Astrocyte of the cerebellum (primary cell): ENCODE results near the gene RTP5.

Experiments
- DNase-seq: peaks from one replicate; pipeline ENCODE4 v3.0.0-alpha.2; 2011; ENCODE audit warnings: low read depth
- H3K4me3 ChIP-seq: 2 replicates; pipeline ENCODE4 v1.5.1; 2011; ENCODE audit warnings: mild to moderate bottlenecking, low read depth, low read length, moderate library complexity
- in situ Hi-C: cut with HindIII; loops from 2 replicates; pipeline ENCODE4 v1.10.0; 2017; ENCODE audit warnings: low sequenced_read_pairs
- TF ChIP-seq, protein P1 (sequence below): IDR thresholded peaks from 2 replicates; pipeline ENCODE4 v1.5.1; 2012; ENCODE audit warnings: low read length, low read depth, moderate library complexity, mild to moderate bottlenecking; ENCODE audit errors: missing control alignments

The RTP5 gene

DNA sequence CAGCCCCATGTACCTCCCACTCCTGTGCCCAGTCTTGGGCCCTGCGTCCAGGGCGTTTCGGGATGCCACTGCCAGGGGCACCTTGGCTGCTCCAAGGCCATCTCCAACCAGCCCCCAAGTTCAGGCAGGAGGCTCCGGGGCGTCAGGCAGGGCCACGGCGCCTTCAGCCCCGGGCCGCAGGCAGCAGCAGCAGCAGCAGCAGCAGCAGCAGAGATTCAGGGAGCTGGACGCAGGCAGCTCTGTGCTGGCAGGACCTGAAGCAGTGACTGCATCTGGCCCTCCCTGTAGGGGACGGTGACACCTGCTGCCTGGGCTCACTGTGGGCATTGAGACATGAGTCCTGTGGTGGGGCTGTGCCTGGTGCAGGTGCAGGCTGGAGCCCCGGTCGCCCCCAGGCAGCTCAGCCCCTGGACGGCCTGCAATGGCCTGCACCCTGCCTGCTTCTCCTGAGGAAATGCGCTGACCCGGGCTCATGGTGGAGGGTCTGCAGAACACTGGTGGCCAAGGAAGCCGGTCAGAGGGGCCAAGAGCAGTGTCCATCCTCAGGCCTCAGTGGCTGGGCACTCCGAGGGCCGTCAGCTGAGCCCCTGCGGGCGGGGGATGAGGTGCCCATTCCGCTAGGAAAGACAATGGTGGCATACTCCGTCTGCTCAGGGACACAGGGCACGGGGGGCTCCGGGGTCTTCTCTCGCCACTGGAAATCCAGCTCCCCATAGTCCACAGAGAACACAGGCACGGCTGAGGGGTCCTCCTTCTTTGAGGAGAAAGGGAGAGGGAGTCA lies 18.8 kb upstream of the RTP5 start:
- in situ Hi-C loops = no loop called here
- no peak overlapping the region for H3K4me3 ChIP-seq
- DNase-seq = no peak
- TF ChIP-seq, protein P1, sequence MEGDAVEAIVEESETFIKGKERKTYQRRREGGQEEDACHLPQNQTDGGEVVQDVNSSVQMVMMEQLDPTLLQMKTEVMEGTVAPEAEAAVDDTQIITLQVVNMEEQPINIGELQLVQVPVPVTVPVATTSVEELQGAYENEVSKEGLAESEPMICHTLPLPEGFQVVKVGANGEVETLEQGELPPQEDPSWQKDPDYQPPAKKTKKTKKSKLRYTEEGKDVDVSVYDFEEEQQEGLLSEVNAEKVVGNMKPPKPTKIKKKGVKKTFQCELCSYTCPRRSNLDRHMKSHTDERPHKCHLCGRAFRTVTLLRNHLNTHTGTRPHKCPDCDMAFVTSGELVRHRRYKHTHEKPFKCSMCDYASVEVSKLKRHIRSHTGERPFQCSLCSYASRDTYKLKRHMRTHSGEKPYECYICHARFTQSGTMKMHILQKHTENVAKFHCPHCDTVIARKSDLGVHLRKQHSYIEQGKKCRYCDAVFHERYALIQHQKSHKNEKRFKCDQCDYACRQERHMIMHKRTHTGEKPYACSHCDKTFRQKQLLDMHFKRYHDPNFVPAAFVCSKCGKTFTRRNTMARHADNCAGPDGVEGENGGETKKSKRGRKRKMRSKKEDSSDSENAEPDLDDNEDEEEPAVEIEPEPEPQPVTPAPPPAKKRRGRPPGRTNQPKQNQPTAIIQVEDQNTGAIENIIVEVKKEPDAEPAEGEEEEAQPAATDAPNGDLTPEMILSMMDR = no peak

DNA sequence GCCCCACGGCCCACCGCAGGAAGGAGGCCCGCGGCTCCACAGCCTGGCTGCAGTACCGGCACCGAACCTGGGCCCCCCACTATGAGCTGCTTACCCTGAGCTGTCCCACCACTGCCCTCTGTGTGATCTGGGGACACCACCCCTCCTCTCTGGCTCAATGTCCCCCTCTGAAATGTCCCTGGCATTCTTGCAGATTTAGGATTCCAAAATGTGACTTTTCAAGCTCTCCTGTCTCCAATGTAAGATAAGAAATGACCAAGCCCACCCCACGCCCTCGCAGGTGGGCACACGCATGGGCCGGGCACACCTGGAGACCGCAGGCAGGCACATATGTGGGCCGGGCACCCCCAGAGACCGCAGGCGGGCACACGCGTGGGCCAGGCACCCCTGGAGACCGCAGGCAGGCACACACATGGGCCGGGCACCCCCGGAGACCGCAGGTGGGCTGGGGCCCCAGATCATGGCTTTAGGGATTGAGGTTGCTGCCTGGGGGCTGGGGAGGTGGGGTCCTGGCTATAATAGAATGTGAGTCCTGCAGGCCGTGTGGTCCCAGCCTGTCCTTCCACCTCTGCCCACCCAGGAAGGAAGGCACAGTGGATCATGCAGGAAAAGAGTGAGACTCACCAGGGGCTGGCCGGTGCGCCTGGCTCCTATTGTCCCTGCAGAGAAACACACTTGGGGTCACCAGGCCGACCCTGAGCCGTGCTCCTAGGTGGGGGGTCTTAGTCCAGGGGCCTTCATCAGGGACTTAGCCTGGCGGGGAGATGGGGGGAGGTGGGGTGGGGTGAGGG lies 18.0 kb upstream of the RTP5 start:
- TF ChIP-seq, protein P1 = no peak
- no peak for DNase-seq
- in situ Hi-C loops = no loop called here
- H3K4me3 ChIP-seq = no peak overlapping the region

DNA sequence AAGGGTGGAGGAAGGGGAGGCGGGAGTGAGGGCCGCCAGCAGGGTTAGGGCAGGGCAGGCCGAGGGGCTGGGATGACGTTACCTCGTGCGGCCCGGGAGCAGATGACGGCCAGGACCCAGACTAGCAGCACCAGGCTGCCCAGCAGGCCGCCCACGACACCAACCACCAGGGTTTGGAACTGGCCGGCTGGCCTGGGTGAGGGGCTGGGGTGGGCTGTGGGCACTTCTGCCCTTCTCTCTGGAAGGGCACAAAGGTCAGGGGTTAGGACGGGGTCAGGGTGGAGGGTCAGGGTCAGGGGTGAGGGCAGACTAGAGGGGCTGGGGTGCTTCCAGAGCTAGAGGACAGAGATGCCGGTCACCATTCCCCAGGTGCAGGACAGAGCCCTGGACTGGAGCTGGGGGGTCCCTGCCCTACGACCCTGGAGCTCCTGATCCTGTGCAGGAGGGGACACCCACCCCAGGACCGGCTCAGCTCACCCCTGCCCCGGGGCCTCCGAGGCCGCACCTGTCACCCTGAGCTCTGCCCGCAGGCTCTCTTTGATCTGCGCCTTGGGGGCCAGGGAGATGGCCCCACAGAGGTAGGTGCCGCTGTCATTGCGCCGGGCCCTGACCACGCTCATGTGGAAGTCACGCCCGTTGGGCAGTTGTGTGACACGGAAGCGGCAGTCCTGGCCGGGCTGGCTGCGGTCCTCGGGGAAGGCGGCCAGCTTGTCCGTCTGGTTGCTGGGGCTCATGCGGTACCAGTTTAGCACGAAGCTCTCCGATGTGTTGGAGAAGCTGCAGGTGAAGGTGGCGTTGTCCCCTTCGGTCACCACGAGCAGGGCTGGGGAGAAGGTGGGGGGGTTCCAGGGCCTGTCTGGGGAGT lies 17.2 kb upstream of the RTP5 start:
- no peak overlapping the region for H3K4me3 ChIP-seq
- TF ChIP-seq, protein P1 = no peak
- in situ Hi-C loops = no loop called here
- no peak for DNase-seq

GRCh38 chr2:241852981-241853631 lies 16.4 kb upstream of the RTP5 start:
- TF ChIP-seq, protein P1 = no peak
- in situ Hi-C loops = no loop called here
- no peak overlapping the region for H3K4me3 ChIP-seq
- no peak for DNase-seq

DNA sequence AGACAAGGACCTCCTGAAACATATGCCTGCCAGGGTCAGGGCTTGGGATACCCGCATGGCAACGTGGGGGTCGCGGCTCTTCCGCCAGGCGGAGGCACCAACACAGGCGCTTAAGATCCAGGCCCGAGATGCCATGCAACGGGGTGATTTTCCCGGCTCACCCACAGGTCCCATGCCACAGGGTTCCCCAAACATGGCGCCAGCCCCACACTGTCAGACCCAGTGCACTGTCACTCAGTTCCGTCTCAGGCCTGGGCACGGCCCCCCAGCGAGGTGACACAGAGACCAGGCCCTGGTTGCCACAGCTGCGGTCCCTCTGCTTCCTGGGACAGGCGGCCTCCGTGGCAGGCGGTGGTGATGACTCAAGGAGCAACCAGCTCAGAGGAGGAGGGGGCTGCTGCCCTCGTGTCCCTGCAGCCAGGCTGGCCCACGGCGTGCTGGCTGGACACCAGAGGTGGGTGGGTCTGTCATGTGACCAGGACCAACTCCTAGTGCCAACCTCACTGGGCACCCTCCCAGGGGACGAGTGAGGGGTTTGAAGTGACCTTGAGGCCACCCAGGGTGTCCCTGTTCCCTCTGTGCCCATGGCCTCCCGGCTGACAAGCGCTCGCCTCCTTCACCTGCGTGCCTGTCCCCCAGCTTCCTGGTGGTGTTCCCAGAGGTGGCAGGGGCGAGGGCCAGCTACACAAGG lies 15.7 kb upstream of the RTP5 start:
- no peak overlapping the region for H3K4me3 ChIP-seq
- TF ChIP-seq, protein P1 = no peak
- DNase-seq = no peak
- in situ Hi-C loops = no loop called here
